ENCODE measurements around the gene CCNYL1.
A peak's percentile ranks its signal among the peaks of the same experiment; 100 is the strongest.

The CCNYL1 gene

GRCh38 chr2:207790898-207791297 is 79.5 kb downstream of the CCNYL1 start:
- FAIRE-seq: no peak
- DNase-seq (ENCODE audit: low spot score): no peak

GRCh38 chr2:207791579-207792243 is 80.3 kb downstream of the CCNYL1 start:
- FAIRE-seq (no peak), DNase-seq (ENCODE audit: low spot score) (no peak)

- peak; percentile 89 for DNase-seq (ENCODE audit: low spot score)
- FAIRE-seq: peak; percentile 45
These were observed 80.9 kb downstream of the CCNYL1 start for GRCh38 chr2:207792244-207792785.

- FAIRE-seq (no peak), DNase-seq (ENCODE audit: low spot score) (no peak)
These were observed 85.3 kb downstream of the CCNYL1 start for GRCh38 chr2:207796585-207797350.

- FAIRE-seq (no peak), DNase-seq (ENCODE audit: low spot score) (no peak)
These were observed 89.8 kb downstream of the CCNYL1 start for GRCh38 chr2:207801259-207801658.

- DNase-seq (ENCODE audit: low spot score): no peak
- no peak for FAIRE-seq
These were observed 91.2 kb downstream of the CCNYL1 start for GRCh38 chr2:207802650-207803049.

All from RCC 7860 (cell line).